Epidermal melanocyte (primary cell): ENCODE data around the gene ATXN7L2.

Experiments used
- DNase-seq: peaks from one replicate; pipeline ENCODE4 v3.0.0; 2011; ENCODE audit warnings: low spot score; ENCODE audit not compliant: insufficient read length

The ATXN7L2 gene

GRCh38 chr1:109497449-109498160, 13.9 kb downstream of the ATXN7L2 start:
- no peak for DNase-seq

- DNase-seq, result no peak
Measured at GRCh38 chr1:109498161-109498801, 14.6 kb downstream of the ATXN7L2 start.

GRCh38 chr1:109499081-109499480, 15.4 kb downstream of the ATXN7L2 start:
- DNase-seq, result no peak

GRCh38 chr1:109499661-109500536, 16.2 kb downstream of the ATXN7L2 start:
- DNase-seq, result no peak

GRCh38 chr1:109500941-109501381, 17.3 kb downstream of the ATXN7L2 start:
- DNase-seq, result no peak

- no peak for DNase-seq
Measured at GRCh38 chr1:109501644-109502363, 18.1 kb downstream of the ATXN7L2 start.

- no peak for DNase-seq
Measured at GRCh38 chr1:109502364-109502851, 18.7 kb downstream of the ATXN7L2 start.

GRCh38 chr1:109503935-109504334, 20.2 kb downstream of the ATXN7L2 start:
- no peak for DNase-seq

GRCh38 chr1:109504974-109505373, 21.3 kb downstream of the ATXN7L2 start:
- no peak for DNase-seq

- no peak for DNase-seq
Measured at GRCh38 chr1:109508001-109508872, 24.5 kb downstream of the ATXN7L2 start.

- DNase-seq, result no peak
Measured at GRCh38 chr1:109508873-109509175, 25.1 kb downstream of the ATXN7L2 start.

GRCh38 chr1:109509176-109510134, 25.8 kb downstream of the ATXN7L2 start, which contains the start of gene AMIGO1:
TSS of gene AMIGO1 (minus strand) at chr1:109509727. CDS start at chr1:109508912, 815 bp downstream.
- peak; percentile 61 for DNase-seq

- DNase-seq, result no peak
Measured at GRCh38 chr1:109513110-109513710, 29.5 kb downstream of the ATXN7L2 start.

- no peak for DNase-seq
Measured at GRCh38 chr1:109514846-109515245, 31.1 kb downstream of the ATXN7L2 start.

- DNase-seq, result no peak
Measured at GRCh38 chr1:109516872-109517271, 33.2 kb downstream of the ATXN7L2 start.

GRCh38 chr1:109517337-109517736, 33.6 kb downstream of the ATXN7L2 start:
- no peak for DNase-seq

- DNase-seq, result no peak
Measured at GRCh38 chr1:109521002-109521951, 37.6 kb downstream of the ATXN7L2 start.

- DNase-seq, result no peak
Measured at GRCh38 chr1:109522026-109522425, 38.3 kb downstream of the ATXN7L2 start.
